Ovary (tissue), 3 donors: ENCODE results near the gene CTNNBL1.

Source experiments
- EP300 ChIP-seq: sonication (generic); formaldehyde crosslinking; IDR thresholded peaks from one replicate; pipeline ENCODE4 v1.6.1; 2017; ENCODE audit warnings: antibody characterized with exemption
- POLR2A ChIP-seq: fragments of 450-650 bp; IDR thresholded peaks from one replicate; pipeline ENCODE4 v1.6.1; 2017; ENCODE audit warnings: antibody characterized with exemption, mild to moderate bottlenecking, moderate library complexity
- TF ChIP-seq, protein P1 (sequence below), 3 donors: fragments of 450-650 bp in 2 of 3; fragments of 200-600 bp in 1 of 3; IDR thresholded peaks; one replicate each; pipeline versions ENCODE4 v1.5.1 to v1.8.0; 2016 to 2022; ENCODE audit warnings: antibody characterized with exemption in 3 of 3, mild to moderate bottlenecking in 1 of 3
- donor health status: DM: no; HTN: no; CAD: no.

DNA sequence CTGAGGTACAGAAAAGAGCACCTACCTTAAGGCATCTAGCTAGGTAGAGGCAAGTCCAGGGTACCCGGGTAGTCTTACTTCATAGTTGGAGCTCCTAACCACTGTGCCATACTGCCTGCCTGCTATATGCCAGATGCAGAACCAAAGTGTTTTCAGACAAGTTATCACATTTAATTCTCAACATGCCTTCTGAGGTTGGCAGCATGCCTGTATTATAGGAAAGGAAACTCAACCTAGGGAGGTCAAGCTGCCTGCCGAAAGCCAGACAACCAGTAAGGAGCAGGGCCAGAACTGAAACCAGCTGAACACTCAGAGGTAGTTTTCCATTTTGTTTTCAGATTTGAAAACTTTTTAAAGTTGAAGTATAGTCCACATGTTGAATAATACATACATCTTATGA lies 5.4 kb downstream of the CTNNBL1 start:
- TF ChIP-seq, protein P1, sequence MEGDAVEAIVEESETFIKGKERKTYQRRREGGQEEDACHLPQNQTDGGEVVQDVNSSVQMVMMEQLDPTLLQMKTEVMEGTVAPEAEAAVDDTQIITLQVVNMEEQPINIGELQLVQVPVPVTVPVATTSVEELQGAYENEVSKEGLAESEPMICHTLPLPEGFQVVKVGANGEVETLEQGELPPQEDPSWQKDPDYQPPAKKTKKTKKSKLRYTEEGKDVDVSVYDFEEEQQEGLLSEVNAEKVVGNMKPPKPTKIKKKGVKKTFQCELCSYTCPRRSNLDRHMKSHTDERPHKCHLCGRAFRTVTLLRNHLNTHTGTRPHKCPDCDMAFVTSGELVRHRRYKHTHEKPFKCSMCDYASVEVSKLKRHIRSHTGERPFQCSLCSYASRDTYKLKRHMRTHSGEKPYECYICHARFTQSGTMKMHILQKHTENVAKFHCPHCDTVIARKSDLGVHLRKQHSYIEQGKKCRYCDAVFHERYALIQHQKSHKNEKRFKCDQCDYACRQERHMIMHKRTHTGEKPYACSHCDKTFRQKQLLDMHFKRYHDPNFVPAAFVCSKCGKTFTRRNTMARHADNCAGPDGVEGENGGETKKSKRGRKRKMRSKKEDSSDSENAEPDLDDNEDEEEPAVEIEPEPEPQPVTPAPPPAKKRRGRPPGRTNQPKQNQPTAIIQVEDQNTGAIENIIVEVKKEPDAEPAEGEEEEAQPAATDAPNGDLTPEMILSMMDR (IDR thresholded peaks at IDR 0.05), result no peak
- TF ChIP-seq EP300 (no peak), POLR2A (no peak)
